Osteoblast (primary cell): ENCODE measurements around the gene TRIM7. TPM values are rescaled to one million over a fixed set of nuclear protein-coding genes. Genes with fewer than 3 reads are reported as not detected.

Experiments used
- DNase-seq: peaks from one replicate; pipeline ENCODE4 v3.0.0; 2011; ENCODE audit warnings: low spot score, mixed read lengths; ENCODE audit not compliant: insufficient read length; ENCODE audit errors: missing footprints
- H2AFZ ChIP-seq: 2 replicates; pipeline ENCODE4 v1.6.0; 2011; ENCODE audit warnings: mild to moderate bottlenecking, low read length
- H3K27ac ChIP-seq: 2 replicates; pipeline ENCODE4 v1.5.1; 2011; ENCODE audit warnings: mild to moderate bottlenecking, low read depth, low read length, moderate library complexity
- H3K27me3 ChIP-seq: 2 replicates; pipeline ENCODE4 v1.6.0; 2012; ENCODE audit warnings: mild to moderate bottlenecking, control low read depth, inconsistent platforms, low read length, moderate library complexity; ENCODE audit not compliant: insufficient read depth
- H3K36me3 ChIP-seq: 2 replicates; pipeline ENCODE4 v1.5.1; 2011; ENCODE audit warnings: mild to moderate bottlenecking, low read length, control low read depth, moderate library complexity; ENCODE audit not compliant: insufficient read depth
- H3K4me1 ChIP-seq: 2 replicates; pipeline ENCODE4 v1.5.1; 2011; ENCODE audit warnings: mild to moderate bottlenecking, low read length, control low read depth, moderate library complexity; ENCODE audit not compliant: insufficient read depth
- H3K4me2 ChIP-seq: 2 replicates; pipeline ENCODE4 v1.6.0; 2011; ENCODE audit warnings: mild to moderate bottlenecking, low read length; ENCODE audit not compliant: insufficient read depth
- H3K4me3 ChIP-seq: fragments of 200-600 bp; sonication (generic); 3 replicates; pipeline ENCODE4 v1.5.1; 2012; ENCODE audit warnings: mild to moderate bottlenecking, low read length, inconsistent platforms; ENCODE audit not compliant: insufficient read depth
- H3K79me2 ChIP-seq: 2 replicates; pipeline ENCODE4 v1.6.0; 2012; ENCODE audit warnings: mild to moderate bottlenecking, low read length, control low read depth, inconsistent platforms; ENCODE audit not compliant: insufficient read depth
- H3K9me3 ChIP-seq: 2 replicates; pipeline ENCODE4 v1.5.1; 2011; ENCODE audit warnings: low read depth, low read length, control low read depth
- H4K20me1 ChIP-seq: 2 replicates; pipeline ENCODE4 v1.6.0; 2012; ENCODE audit warnings: mild to moderate bottlenecking, low read length, control low read depth; ENCODE audit not compliant: insufficient read depth
- total RNA-seq: library from RNA; depleted of rRNA; stranded (reverse); fragments of >200 nt; gene quantifications from 2 replicates; pipeline ENCODE4 v1.2.3, GENCODE V29; 2012
- TF ChIP-seq, protein P1 (sequence below): IDR thresholded peaks from 2 replicates; pipeline ENCODE4 v1.5.1; 2011; ENCODE audit warnings: mild to moderate bottlenecking, low read depth, low read length, moderate library complexity; ENCODE audit errors: extremely low read depth

The TRIM7 gene
- total RNA-seq, result 0.29 and 0.72 TPM in 2 replicates

DNA sequence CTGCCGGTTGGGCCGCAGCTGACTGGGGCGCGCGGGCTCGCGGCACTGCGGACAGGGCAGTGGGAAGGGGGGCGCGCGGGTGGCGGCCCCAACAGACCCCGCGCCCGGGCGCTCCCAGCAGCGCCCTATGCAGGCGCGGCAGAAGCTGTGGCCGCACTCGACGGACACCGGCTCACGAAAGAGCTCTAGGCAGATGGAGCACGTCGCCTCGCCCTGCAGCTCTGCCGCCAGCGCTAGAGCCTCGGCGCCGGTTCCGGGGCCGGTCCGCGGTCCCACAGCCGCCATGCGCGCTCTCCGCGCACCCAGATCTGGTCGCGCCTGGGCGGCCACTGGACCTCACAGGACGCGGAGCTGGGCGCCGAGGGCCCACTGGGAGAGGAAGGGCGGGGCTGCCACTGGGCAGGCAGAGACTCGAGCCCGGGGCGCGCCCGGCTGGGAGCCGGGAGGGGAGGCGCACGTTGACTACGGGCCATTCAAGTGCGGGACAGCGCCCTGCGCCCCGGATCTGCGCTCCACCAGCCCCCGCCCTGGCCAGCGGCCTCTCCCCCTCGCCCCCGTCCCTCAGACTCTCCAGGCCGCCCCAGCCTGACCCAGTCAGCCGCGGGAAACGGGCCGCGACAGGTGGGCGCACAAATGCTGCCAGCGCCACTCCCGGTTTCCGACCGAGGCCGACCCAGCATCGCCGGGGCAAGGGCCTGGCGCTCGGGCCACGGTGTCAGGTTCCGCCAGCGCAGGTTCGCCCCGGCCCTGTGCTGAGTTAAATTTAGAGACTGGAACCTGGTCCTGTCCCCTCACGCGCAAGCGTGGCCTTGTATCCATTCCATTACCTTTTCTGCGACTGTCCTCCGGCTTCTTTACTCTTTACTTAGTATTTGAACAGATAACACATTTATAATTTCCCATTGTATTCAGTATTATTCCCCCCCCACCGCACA lies at the start of gene TRIM7:
Gene TRIM7 (minus strand): TSS at position 371 of the 935 bp plus-strand sequence. CDS start 86 bp downstream, at position 285.
- TF ChIP-seq, protein P1, sequence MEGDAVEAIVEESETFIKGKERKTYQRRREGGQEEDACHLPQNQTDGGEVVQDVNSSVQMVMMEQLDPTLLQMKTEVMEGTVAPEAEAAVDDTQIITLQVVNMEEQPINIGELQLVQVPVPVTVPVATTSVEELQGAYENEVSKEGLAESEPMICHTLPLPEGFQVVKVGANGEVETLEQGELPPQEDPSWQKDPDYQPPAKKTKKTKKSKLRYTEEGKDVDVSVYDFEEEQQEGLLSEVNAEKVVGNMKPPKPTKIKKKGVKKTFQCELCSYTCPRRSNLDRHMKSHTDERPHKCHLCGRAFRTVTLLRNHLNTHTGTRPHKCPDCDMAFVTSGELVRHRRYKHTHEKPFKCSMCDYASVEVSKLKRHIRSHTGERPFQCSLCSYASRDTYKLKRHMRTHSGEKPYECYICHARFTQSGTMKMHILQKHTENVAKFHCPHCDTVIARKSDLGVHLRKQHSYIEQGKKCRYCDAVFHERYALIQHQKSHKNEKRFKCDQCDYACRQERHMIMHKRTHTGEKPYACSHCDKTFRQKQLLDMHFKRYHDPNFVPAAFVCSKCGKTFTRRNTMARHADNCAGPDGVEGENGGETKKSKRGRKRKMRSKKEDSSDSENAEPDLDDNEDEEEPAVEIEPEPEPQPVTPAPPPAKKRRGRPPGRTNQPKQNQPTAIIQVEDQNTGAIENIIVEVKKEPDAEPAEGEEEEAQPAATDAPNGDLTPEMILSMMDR, result no peak
- no peaks in the 10 kb centered on the region for H4K20me1 ChIP-seq

DNA sequence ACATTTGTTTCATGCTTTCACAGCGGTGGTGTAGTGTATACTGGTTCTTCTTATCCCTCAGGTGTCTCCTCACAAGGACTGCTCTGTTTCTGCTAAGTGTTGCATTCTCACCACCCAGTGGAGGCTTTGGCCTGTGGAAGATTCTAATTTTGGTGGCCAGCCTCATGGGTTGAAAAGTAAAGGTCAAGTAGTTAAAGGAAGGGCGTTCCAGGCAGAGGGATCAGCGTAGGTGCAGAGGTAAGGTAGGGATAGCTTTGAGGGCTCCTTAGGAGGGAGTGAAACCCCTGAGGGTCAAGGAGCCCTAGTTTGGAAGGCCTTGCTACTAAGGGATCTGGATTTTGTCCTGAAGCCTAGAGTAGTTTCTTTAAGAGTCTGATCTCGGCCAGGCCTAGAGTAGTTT lies 43.3 kb upstream of the TRIM7 start:
- no peaks in the 10 kb centered on the region for H3K27me3 ChIP-seq
- no peak overlapping the region for H2AFZ ChIP-seq
- H3K36me3 ChIP-seq, result peaks cover 12% of the 10 kb centered on the region
- TF ChIP-seq, protein P1, result no peak
- DNase-seq, result no peak
- H3K4me2 ChIP-seq, result peak overlapping the region; percentile 80
- no peaks in the 10 kb centered on the region for H3K9me3 ChIP-seq
- peaks cover 36% of the 10 kb centered on the region for H4K20me1 ChIP-seq
- peaks cover 84% of the 10 kb centered on the region for H3K79me2 ChIP-seq
- H3K4me1 ChIP-seq, result peaks cover 38% of the 10 kb centered on the region
- peak overlapping the region; percentile 95 for H3K27ac ChIP-seq
- peak overlapping the region; percentile 84 for H3K4me3 ChIP-seq

More for the DNA sequence above, at the start of gene TRIM7:
- peak within 1 kb of the TSS; percentile 84 for H3K4me2 ChIP-seq
- no peaks in the 10 kb centered on the region for H3K79me2 ChIP-seq
- peak; percentile 90 for DNase-seq
- H3K4me1 ChIP-seq, result peaks cover 5% of the 10 kb centered on the region
- H3K4me3 ChIP-seq, result peak within 1 kb of the TSS; percentile 79
- H3K27me3 ChIP-seq, result peaks cover 7% of the 10 kb centered on the region
- peak within 1 kb of the TSS; percentile 47 for H2AFZ ChIP-seq
- H3K9me3 ChIP-seq, result no peaks in the 10 kb centered on the region
- H3K27ac ChIP-seq, result no peak within 1 kb of the TSS
- H3K36me3 ChIP-seq, result no peaks in the 10 kb centered on the region

DNA sequence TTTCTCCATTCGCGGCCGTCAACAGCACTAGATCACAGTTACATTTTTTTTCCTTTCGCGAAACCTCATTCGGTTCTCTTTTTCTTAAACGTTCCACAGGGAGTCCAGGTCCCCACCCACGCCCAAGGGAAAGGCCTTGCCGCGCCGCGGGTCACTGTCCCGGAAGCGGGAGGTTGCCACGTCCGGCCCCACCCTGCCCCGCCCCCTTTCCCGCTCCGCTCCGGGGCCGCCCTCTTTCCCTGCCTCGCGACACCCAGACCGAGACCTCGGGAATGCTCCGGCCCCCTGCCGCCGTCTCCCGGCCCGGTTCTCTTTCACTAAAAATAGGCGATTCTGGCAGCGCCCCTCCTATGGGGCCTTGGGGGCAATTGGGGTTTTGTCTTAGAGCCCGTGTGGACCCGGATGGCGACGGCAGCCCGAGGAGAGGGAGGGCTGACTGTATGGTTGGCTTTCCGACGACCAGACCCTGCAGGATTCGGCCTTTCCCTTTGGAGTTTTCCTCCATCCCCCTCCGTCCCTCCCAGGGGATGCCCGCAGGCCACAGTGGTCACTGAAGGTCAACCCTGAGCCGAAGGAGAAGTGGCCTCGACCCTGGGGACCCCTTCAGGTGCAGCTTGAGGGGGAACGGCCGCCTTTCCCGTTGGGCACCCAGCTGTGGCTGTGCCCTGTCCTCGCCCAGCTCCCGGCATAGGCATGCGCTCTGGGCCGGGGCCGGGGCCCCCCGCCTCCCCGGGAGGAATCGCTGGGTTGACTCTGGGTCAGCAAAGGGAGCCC lies 41.5 kb upstream of the TRIM7 start:
- Histone ChIP-seq H3K27ac (peak overlapping the region; percentile 95), H4K20me1 (peaks cover 45% of the 10 kb centered on the region), H3K4me2 (peak overlapping the region; percentile 80)

More for the DNA sequence above, 41.5 kb upstream of the TRIM7 start:
- Histone ChIP-seq H3K79me2 (peaks cover 85% of the 10 kb centered on the region), H3K9me3 (no peaks in the 10 kb centered on the region), H3K36me3 (peaks cover 17% of the 10 kb centered on the region), H2AFZ (peak overlapping the region; percentile 94), H3K4me3 (peak overlapping the region; percentile 84), H3K4me1 (peaks cover 49% of the 10 kb centered on the region), H3K27me3 (no peaks in the 10 kb centered on the region)
- TF ChIP-seq, protein P1, result no peak
- DNase-seq, result peak; percentile 96
